PC-3 (cell line): ENCODE measurements around the gene DNAAF3.

Experiments used
- CTCF ChIP-seq: fragments of 300-600 bp; sonication (generic); conservative IDR thresholded peaks from 2 replicates; pipeline ENCODE4 v1.5.1; 2017; ENCODE audit warnings: antibody characterized with exemption, low read depth, mild to moderate bottlenecking, low read length
- EZH2 ChIP-seq: fragments of 300-600 bp; sonication (generic); IDR thresholded peaks from one replicate; pipeline ENCODE4 v1.6.1; 2017; ENCODE audit warnings: antibody characterized with exemption, mild to moderate bottlenecking, low read length; ENCODE audit not compliant: unreplicated experiment
- EZH2phosphoT487 ChIP-seq: fragments of 300-600 bp; sonication (generic); IDR thresholded peaks from 2 replicates; pipeline ENCODE4 v1.6.1; 2018; ENCODE audit warnings: mild to moderate bottlenecking, antibody characterized with exemption, low read length, borderline replicate concordance

- TF ChIP-seq CTCF (no peak), EZH2 (no peak), EZH2phosphoT487 (no peak)
Observed at GRCh38 chr19:55157064-55157908, 9.1 kb downstream of the DNAAF3 start, which contains the start of gene TNNI3.
